GM12872 (cell line): ENCODE results near the gene DOC2B.

Experiments used
- CTCF ChIP-seq: IDR thresholded peaks from 3 replicates; pipeline ENCODE4 v1.5.1; 2011; ENCODE audit warnings: low read depth, mild to moderate bottlenecking, low read length, moderate library complexity; ENCODE audit not compliant: insufficient read depth

DOC2B gene

DNA sequence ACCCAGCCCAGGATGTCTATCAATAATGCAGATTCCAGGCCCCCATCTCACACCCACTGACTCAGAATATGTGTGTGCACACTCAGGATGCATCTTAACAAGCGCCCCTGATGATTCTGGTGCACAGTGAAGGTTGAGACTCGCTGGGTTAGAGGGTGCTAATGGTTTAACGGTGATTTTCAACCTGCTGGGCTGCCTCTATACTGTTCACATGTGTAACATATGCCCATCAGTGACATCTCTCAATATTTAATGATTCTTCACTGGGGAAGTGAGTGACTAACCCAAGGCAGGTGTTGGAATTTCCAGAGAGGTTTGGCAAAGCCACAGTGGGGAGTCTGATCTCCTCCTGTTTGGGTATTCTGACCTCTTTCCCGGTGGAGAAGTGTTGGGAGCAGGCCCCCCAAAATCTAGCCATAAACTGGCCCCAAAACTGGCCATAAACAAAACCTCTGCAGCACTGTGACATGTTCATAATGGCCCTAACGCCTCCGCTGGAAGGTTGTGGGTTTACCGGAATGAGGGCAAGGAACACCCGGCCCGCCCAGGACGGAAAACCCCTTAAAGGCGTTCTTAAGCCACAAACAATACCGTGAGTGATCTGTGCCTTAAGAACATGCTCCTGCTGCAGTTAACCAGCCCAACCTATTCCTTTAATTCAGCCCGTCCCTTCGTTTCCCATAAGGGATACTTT, 4.1 kb upstream of the DOC2B start:
- TF ChIP-seq CTCF = no peak

GRCh38 chr17:183021-183420, 1.6 kb upstream of the DOC2B start:
- no peak for TF ChIP-seq CTCF

GRCh38 chr17:182050-182751, 751 bp upstream of the DOC2B start:
- TF ChIP-seq CTCF = no peak

- no peak for TF ChIP-seq CTCF
These were observed 837 bp downstream of the DOC2B start for GRCh38 chr17:180381-181244.

DNA sequence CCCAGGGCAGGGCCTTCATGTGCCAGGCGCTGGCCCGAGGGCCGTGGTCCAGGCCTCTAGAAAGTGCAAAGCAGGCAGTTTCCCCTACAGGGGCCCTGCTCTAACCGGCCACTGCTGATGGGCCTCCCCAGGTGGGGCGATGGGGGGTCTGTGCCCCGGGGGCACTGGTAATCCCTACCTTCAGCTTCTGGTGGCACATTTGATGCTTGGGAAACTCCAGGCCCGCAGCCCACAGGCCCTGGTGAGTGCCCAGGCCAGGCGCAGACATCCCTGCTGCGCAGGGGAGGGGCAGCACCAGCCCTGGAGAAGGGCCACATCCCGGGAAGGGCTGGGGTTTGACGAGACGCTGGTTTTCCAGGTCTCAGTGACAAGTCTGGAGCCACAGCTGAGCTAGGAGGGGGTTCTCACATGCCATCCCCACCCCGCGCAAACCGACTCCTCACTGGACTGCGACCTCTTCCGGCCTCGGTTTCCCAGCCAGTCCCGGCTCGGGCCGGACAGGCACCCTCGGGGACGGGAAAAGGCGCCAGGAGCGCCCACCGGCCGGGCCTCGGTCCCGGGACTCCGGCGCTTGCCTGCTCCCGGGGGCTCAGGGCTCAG, 1.6 kb downstream of the DOC2B start:
- TF ChIP-seq CTCF = no peak

GRCh38 chr17:179066-179432, 2.4 kb downstream of the DOC2B start:
- no peak for TF ChIP-seq CTCF

- TF ChIP-seq CTCF = no peak
These were observed 3.0 kb downstream of the DOC2B start for GRCh38 chr17:178292-179065.
